Stimulated activated naive CD8-positive, alpha-beta T cell treated with anti-CD3 and anti-CD28 coated beads, Interleukin-15, Interleukin-2, amounts not matched to agents 100 U/mL and 50 U/mL, for 24 hours (primary cell): ENCODE data around the gene MTFMT.
"Not testable (repeated sequence)": the region's sequence is repeated elsewhere in the genome, so short reads cannot be mapped to it uniquely, and the experiment has no call there.

Source experiments
- ATAC-seq: fragments of 150-1000 bp; cut with Tn5 transposase; one replicate; pipeline ENCODE4 v1.10.0; 2021
- DNase-seq: peaks from one replicate; pipeline ENCODE4 v3.0.0; 2021

MTFMT gene

DNA sequence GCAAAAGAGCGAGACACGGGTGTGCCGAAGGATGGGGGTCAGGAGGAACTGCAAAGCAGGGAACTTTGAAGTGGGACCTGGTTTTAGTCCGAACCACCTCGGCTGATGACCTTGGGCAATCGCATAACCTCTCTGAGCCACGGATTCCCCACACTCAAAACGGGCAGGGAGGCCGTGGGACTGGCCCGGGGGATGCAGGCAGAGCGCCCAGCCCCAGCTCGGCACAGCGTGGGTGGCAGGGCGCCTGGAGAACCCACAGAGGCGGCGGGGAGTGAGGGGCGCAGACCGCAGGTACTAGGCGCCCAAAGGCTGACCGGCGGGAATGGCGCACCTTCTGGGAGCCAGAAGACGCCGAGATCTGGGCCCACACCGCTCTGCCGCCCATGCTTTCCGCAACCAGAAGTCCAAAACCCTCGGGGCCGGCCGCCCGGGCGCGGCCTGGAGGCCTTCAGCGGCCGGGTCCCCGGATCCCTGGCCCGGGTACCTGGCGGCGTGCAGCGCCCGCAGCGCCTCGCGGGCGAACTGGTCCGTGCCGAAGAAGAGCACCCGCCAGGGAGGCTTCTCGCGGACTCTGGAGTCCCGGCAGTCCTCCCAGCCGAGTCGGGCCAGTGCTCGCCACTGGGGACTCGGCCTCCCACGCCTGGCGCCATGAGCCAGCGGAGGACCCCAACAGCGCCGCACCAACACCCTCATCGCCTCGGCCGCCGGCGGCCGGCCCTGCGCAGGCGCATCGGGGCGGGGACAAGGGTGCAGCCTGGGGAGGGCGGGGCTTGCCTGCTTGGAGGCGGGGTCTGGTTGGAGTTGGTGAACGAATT is at the start of gene MTFMT:
Gene MTFMT, minus strand, starts transcription at position 719 of the 815 bp plus-strand sequence. Its CDS starts 26 bp downstream, at position 693.
- ATAC-seq = peak; percentile 98
- peak; percentile 99 for DNase-seq

DNA sequence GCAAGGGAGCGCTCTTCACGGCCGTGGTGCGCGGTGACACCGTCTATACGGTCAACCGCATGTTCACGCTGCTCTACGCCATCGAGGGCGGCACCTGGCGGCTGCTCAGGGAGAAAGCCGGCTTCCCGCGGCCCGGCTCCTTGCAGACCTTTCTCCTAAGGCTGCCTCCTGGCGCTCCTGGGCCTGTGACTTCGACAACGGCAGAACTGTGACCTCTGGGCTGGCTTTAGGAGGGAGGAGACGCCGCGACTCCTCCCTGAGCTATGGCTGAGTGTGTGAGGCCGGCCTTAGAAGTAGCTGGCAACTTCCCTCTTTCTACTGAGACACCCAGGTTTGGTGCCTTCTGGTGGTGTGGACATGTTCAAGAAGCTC is 48.5 kb upstream of the MTFMT start:
- ATAC-seq (peak; percentile 32), DNase-seq (peak; percentile 65)

DNA sequence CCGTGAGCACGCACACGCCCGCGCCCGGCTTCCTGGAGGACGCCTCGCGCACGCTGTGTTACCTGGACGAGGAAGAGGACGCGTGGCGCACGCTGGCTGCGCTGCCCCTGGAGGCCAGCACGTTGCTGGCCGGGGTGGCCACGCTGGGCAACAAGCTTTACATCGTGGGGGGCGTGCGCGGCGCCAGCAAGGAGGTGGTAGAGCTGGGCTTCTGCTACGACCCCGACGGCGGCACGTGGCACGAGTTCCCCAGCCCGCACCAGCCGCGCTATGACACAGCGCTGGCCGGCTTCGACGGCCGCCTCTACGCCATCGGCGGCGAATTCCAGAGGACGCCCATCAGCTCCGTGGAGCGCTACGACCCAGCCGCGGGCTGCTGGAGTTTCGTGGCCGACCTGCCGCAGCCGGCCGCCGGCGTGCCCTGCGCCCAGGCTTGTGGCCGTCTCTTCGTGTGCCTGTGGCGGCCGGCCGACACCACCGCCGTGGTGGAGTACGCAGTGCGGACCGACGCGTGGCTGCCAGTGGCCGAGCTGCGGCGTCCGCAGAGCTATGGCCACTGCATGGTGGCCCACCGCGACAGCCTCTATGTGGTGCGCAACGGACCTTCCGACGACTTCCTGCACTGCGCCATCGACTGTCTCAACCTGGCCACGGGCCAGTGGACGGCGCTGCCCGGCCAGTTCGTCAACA is 48.0 kb upstream of the MTFMT start:
- ATAC-seq (no peak), DNase-seq (no peak)

GRCh38 chr15:65076486-65077290 is 47.2 kb upstream of the MTFMT start, which contains the start of gene KBTBD13:
Gene KBTBD13, plus strand, starts transcription at chr15:65076746. Its CDS starts 70 bp downstream, at chr15:65076816.
- DNase-seq = no peak
- ATAC-seq = no peak

DNA sequence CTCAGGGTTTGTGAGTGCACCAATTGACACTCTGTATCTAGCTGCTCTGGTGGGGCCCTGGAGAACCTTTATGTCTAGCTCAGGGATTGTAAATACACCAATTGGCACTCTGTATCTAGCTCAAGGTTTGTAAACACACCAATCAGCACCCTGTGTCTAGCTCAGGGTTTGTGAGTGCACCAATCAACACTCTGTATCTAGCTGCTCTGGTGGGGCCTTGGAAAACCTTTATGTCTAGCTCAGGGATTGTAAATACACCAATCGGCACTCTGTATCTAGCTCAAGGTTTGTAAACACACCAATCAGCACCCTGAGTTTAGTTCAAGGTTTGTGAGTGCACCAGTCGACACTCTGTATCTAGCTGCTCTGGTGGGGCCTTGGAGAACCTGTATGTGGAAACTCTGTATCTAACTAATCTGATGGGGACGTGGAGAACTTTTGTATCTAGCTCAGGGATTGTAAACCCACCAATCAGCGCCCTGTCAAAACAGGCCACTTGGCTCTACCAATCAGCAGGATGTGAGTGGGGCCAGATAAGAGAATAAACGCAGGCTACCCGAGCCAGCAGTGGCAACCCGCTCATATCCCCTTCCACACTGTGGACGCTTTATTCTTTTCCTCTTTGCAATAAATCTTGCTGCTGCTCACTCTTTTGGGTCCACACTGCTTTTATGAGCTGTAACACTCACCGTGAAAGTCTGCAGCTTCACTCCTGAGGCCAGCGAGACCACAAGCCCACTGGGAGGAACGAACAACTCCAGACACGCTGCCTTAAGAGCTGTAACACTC is 46.4 kb upstream of the MTFMT start:
- not testable (repeated sequence) for ATAC-seq, DNase-seq

DNA sequence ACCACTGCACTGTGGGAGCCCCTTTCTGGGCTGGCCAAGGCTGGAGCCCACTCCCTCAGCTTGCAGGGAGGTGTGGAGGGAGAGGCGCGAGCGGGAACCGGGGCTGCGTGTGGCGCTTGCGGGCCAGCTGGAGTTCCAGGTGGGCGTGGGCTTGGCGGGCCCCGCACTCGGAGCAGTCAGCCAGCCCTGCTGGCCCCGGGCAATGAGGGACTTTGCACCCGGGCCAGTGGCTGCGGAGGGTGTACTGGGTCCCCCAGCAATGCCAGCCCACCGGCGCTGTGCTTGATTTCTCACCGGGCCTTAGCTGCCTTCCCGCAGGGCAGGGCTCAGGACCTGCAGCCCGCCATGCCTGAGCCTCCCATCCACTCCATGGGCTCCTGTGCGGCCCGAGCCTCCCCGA is 45.5 kb upstream of the MTFMT start:
- not testable (repeated sequence) for ATAC-seq

GRCh38 chr15:65072617-65073016 is 43.2 kb upstream of the MTFMT start:
- ATAC-seq (no peak), DNase-seq (no peak)

More for the DNA sequence above, 45.5 kb upstream of the MTFMT start:
- not testable (repeated sequence) for DNase-seq

DNA sequence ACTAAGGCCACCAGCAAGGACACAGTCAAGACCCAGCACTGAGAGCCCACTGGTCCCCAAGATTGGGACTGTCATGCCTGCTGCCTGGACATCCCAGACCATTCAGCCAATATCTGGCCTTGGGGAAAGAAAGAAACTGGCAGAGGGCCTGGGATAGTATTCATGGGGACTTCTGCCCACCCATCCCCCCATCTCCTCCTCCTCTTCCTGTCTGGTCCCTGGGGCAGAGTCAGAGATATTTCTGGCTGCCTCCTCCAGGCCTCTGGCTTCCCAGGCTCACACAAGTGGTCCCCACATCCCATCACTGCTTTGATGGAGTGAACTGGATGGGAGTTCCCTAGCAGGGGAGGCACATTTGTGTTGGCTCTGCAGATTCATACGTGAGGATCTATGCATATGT is 42.6 kb upstream of the MTFMT start:
- ATAC-seq (no peak), DNase-seq (no peak)

DNA sequence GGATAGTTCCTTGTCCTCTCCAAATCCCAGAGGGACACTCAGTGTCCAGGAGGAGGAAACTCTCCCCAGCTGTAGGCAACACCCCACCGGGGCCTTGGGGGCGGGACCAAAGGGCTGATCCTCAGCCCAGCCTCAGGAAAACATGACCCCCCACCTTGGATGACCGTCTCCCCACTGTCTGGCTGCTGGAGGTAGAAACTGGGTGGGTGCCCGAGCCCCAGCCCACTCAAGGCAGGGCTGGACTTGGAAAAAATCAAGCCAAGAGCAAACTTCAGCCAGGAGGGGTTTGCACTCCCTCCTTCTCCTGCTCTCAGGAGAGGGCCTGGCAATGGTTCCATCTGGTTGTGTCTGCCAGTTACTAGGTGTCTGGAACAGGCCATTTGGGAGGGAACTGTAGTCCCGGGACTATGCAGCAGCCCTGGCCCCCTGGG is 42.0 kb upstream of the MTFMT start:
- DNase-seq (no peak), ATAC-seq (no peak)

- DNase-seq = no peak
- ATAC-seq = no peak
These were observed 40.5 kb upstream of the MTFMT start for GRCh38 chr15:65069779-65070546.

GRCh38 chr15:65069179-65069578 is 39.7 kb upstream of the MTFMT start:
- ATAC-seq (no peak), DNase-seq (no peak)

DNA sequence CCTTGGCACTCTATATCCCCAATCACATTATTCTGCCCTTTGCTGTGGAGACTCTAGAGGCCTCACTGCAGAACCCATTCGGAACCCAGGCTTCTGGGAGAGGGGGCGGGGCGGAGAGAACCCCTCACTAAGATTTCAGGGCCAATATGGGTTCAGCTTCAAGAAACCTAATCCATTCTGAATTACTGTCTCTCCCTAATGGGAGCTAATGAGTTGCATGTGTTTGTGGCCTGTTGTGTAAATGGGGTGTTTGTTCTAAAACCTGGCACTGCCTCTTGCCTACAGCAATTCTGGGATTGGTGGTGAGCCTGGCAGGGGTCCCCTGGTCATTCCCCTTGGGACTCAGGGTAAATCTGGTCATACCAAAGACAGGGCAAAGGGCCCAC is 39.0 kb upstream of the MTFMT start:
- ATAC-seq (no peak), DNase-seq (no peak)

GRCh38 chr15:65067645-65068402 is 38.4 kb upstream of the MTFMT start, which contains the start of gene RASL12:
Gene RASL12, minus strand, starts transcription at chr15:65067991. Its CDS starts 156 bp downstream, at chr15:65067835.
- DNase-seq = no peak
- ATAC-seq = no peak

- ATAC-seq = no peak
- DNase-seq = no peak
These were observed 37.8 kb upstream of the MTFMT start for GRCh38 chr15:65067317-65067644.

GRCh38 chr15:65066635-65067316 is 37.3 kb upstream of the MTFMT start:
- no peak for ATAC-seq
- no peak for DNase-seq

GRCh38 chr15:65066001-65066634 is 36.7 kb upstream of the MTFMT start:
- DNase-seq (no peak), ATAC-seq (no peak)

GRCh38 chr15:65062726-65063125 is 33.3 kb upstream of the MTFMT start:
- ATAC-seq = no peak

DNA sequence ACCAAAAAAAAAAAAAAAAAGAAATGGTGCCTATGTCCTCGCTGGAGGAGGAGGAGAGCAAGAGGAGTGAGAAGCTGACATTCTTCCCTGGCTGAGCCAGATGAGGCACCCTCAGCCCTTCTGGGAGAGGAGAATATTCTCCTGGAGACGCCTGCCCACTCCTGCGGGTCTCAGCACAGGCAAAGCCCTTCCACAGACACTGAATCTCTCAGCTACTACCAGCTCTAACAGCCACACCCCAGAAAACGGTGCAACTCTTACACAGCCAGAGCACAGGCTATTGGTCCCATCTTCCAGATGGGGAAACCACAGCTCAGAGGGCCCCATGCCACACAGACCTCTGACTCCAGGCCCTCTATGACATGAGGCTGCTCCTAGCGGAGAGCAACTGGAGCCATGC is 32.6 kb upstream of the MTFMT start:
- no peak for DNase-seq
- no peak for ATAC-seq

More at GRCh38 chr15:65062726-65063125, 33.3 kb upstream of the MTFMT start:
- DNase-seq = no peak
